ENCODE results near the gene S100A7. TPM values are rescaled to one million over a fixed set of nuclear protein-coding genes. Genes with fewer than 3 reads are reported as not detected.

S100A7 gene
- not detected in 2 replicates for total RNA-seq

GRCh38 chr1:153460551-153460950 lies at the start of gene S100A7:
Gene S100A7, minus strand, starts transcription at chr1:153460651. Its CDS starts 1,638 bp downstream, at chr1:153459013.

GRCh38 chr1:153415850-153416570 lies 44.4 kb downstream of the S100A7 start, which contains the start of gene S100A7A:
Gene S100A7A, plus strand, starts transcription at chr1:153416520. Its CDS starts 1,563 bp downstream, at chr1:153418083.

Other genes starting within 250 kb of the S100A7 start
- not detected in 2 replicates for gene PRR9, start 243.1 kb downstream of the S100A7 start, total RNA-seq
- not detected in 2 replicates for gene LORICRIN, start 201.0 kb downstream of the S100A7 start, total RNA-seq
- not detected in 2 replicates for gene PGLYRP3, start 147.7 kb downstream of the S100A7 start, total RNA-seq
- gene PGLYRP4, start 111.8 kb downstream of the S100A7 start, total RNA-seq: not detected in 2 replicates
- gene S100A9, start 102.8 kb downstream of the S100A7 start, total RNA-seq: not detected in 2 replicates
- gene S100A12, start 85.0 kb downstream of the S100A7 start, total RNA-seq: not detected in 2 replicates
- not detected in 2 replicates for gene S100A8, start 69.6 kb downstream of the S100A7 start, total RNA-seq
- not detected in 2 replicates for gene S100A7A, start 44.1 kb downstream of the S100A7 start, total RNA-seq
- gene S100A6, start 75.3 kb upstream of the S100A7 start, total RNA-seq: 478 and 546 TPM in 2 replicates
- not detected in 2 replicates for gene S100A5, start 80.3 kb upstream of the S100A7 start, total RNA-seq
- gene S100A4, start 85.2 kb upstream of the S100A7 start, total RNA-seq: 5.2 and 5.7 TPM in 2 replicates
- 0.98 and 2.4 TPM in 2 replicates for gene S100A3, start 88.6 kb upstream of the S100A7 start, total RNA-seq
- 0.33 and 0.86 TPM in 2 replicates for gene S100A2, start 105.2 kb upstream of the S100A7 start, total RNA-seq
- 678 and 716 TPM in 2 replicates for gene S100A16, start 152.5 kb upstream of the S100A7 start, total RNA-seq
- gene S100A14, start 155.7 kb upstream of the S100A7 start, total RNA-seq: not detected in 2 replicates
- gene S100A13, start 166.9 kb upstream of the S100A7 start, total RNA-seq: 65.8 and 96.4 TPM in 2 replicates
- gene S100A1, start 167.8 kb upstream of the S100A7 start, total RNA-seq: 0.38 TPM in 1 of 2 replicates, not detected in the other
- 35.5 and 35.6 TPM in 2 replicates for gene CHTOP, start 173.4 kb upstream of the S100A7 start, total RNA-seq
- 45.2 and 53.9 TPM in 2 replicates for gene SNAPIN, start 198.1 kb upstream of the S100A7 start, total RNA-seq
- 258 and 299 TPM in 2 replicates for gene ILF2, start 210.3 kb upstream of the S100A7 start, total RNA-seq
- 7.2 and 11.7 TPM in 2 replicates for gene NPR1, start 218.0 kb upstream of the S100A7 start, total RNA-seq

Data from vein endothelial cell (primary cell).